Smooth muscle cell (in vitro differentiated cells): ENCODE data around the gene HSPB7. TPM values are rescaled to one million over a fixed set of nuclear protein-coding genes. Genes with fewer than 3 reads are reported as not detected.

Source experiments
- DNase-seq: peaks from one replicate; lab custom pipeline; 2025; ENCODE audit not compliant: unreplicated experiment; lab: John Stamatoyannopoulos, UW
- H2AFZ ChIP-seq: fragments of 200-600 bp; sonication (generic); 2 replicates; pipeline ENCODE4 v1.6.0; 2016; ENCODE audit warnings: antibody characterized with exemption, low read depth, mild to moderate bottlenecking
- H3F3A ChIP-seq: fragments of 200-600 bp; sonication (generic); 2 replicates; pipeline ENCODE4 v1.6.0; 2017; ENCODE audit warnings: antibody characterized with exemption, low read depth
- H3K27ac ChIP-seq: fragments of 200-600 bp; sonication (generic); 2 replicates; pipeline ENCODE4 v1.5.1; 2016; ENCODE audit warnings: low read depth, mild to moderate bottlenecking
- H3K27me3 ChIP-seq: fragments of 200-600 bp; sonication (generic); 2 replicates; pipeline ENCODE4 v1.6.1; 2016; ENCODE audit warnings: low read depth, mild to moderate bottlenecking
- H3K36me3 ChIP-seq: fragments of 200-600 bp; sonication (generic); 2 replicates; pipeline ENCODE4 v1.5.1; 2016; ENCODE audit warnings: low read depth
- H3K4me1 ChIP-seq: fragments of 200-600 bp; sonication (generic); 2 replicates; pipeline ENCODE4 v1.5.1; 2016; ENCODE audit warnings: low read depth
- H3K4me2 ChIP-seq: fragments of 200-600 bp; sonication (generic); 2 replicates; pipeline ENCODE4 v1.6.0; 2016; ENCODE audit warnings: mild to moderate bottlenecking
- H3K4me3 ChIP-seq: fragments of 200-600 bp; sonication (generic); 2 replicates; pipeline ENCODE4 v1.5.1; 2016; ENCODE audit warnings: mild to moderate bottlenecking
- H3K79me2 ChIP-seq: fragments of 200-600 bp; sonication (generic); 2 replicates; pipeline ENCODE4 v1.6.0; 2016; ENCODE audit warnings: low read depth, mild to moderate bottlenecking
- H3K9ac ChIP-seq: fragments of 200-600 bp; sonication (generic); 2 replicates; pipeline ENCODE4 v1.6.0; 2016; ENCODE audit warnings: low read depth
- H3K9me3 ChIP-seq: fragments of 200-600 bp; sonication (generic); replicated peaks from 2 replicates; pipeline ENCODE4 v1.5.1; 2016; ENCODE audit warnings: low read depth
- H4K20me1 ChIP-seq: fragments of 200-600 bp; sonication (generic); 2 replicates; pipeline ENCODE4 v1.6.0; 2016; ENCODE audit warnings: low read depth
- CTCF ChIP-seq: fragments of 200-600 bp; sonication (generic); IDR thresholded peaks from 2 replicates; pipeline ENCODE4 v1.5.1; 2017; ENCODE audit warnings: borderline replicate concordance, mild to moderate bottlenecking, antibody characterized with exemption; ENCODE audit not compliant: insufficient read depth, poor library complexity, severe bottlenecking
- WGBS: methylation state at CpG from one replicate; pipeline ENCODE4 v1.1.7; 2016; ENCODE audit warnings: low lambda C conversion rate; 5-methylcytosine and 5-hydroxymethylcytosine counted together
- polyA plus RNA-seq: library from polyadenylated mRNA; unstranded; fragments of >200 nt; fragmentation: Nextera tagmentation; extraction: Ambion mirVana; gene quantifications from 2 replicates; pipeline ENCODE4 v1.2.1, GENCODE V29; 2016
- total RNA-seq: library from RNA; depleted of rRNA; stranded (reverse); fragments of >200 nt; gene quantifications from 2 replicates; pipeline ENCODE4 v1.2.3, GENCODE V29; 2014

Gene HSPB7
- total and polyA plus RNA-seq, 2 experiments from 2014 or later: 23.0 to 80.5 TPM

- H3F3A ChIP-seq: peaks cover 23% of the 10 kb centered on the region
- peaks cover 5% of the 10 kb centered on the region for H3K4me1 ChIP-seq
- H3K27me3 ChIP-seq: no peaks in the 10 kb centered on the region
- no peak for TF ChIP-seq CTCF
- H2AFZ ChIP-seq: no peak overlapping the region
- H3K4me2 ChIP-seq: no peak overlapping the region
- peaks cover 72% of the 10 kb centered on the region for H3K79me2 ChIP-seq
- H3K27ac ChIP-seq: no peak overlapping the region
- no peak for DNase-seq
- no peaks in the 10 kb centered on the region for H3K9me3 ChIP-seq
- H3K36me3 ChIP-seq: peaks cover 3% of the 10 kb centered on the region
- H3K4me3 ChIP-seq: no peak overlapping the region
- H3K9ac ChIP-seq: no peak overlapping the region
- peaks cover 69% of the 10 kb centered on the region for H4K20me1 ChIP-seq
- WGBS: 99% methylated on average over 5 of the region's 5 CpGs
These were observed 49.7 kb downstream of the HSPB7 start for GRCh38 chr1:15968172-15968571.

- H2AFZ ChIP-seq: no peak overlapping the region
- DNase-seq: no peak
- peaks cover 23% of the 10 kb centered on the region for H3F3A ChIP-seq
- H3K27ac ChIP-seq: peak overlapping the region; percentile 28
- H3K4me1 ChIP-seq: peaks cover 5% of the 10 kb centered on the region
- no peak for TF ChIP-seq CTCF
- no peak overlapping the region for H3K4me2 ChIP-seq
- 96% methylated on average over 6 of the region's 6 CpGs for WGBS
- H3K27me3 ChIP-seq: no peaks in the 10 kb centered on the region
- H3K36me3 ChIP-seq: peaks cover 3% of the 10 kb centered on the region
- no peak overlapping the region for H3K4me3 ChIP-seq
- H3K79me2 ChIP-seq: peaks cover 80% of the 10 kb centered on the region
- no peak overlapping the region for H3K9ac ChIP-seq
- H3K9me3 ChIP-seq: no peaks in the 10 kb centered on the region
- H4K20me1 ChIP-seq: peaks cover 77% of the 10 kb centered on the region
These were observed 50.9 kb downstream of the HSPB7 start for GRCh38 chr1:15966956-15967344.

GRCh38 chr1:15966081-15966955, 51.5 kb downstream of the HSPB7 start:
- peak overlapping the region; percentile 82 for H3K27ac ChIP-seq
- H3K36me3 ChIP-seq: peaks cover 3% of the 10 kb centered on the region
- no peaks in the 10 kb centered on the region for H3K9me3 ChIP-seq
- peak; percentile 8 for DNase-seq
- H3K27me3 ChIP-seq: no peaks in the 10 kb centered on the region
- no peak for TF ChIP-seq CTCF
- peaks cover 81% of the 10 kb centered on the region for H4K20me1 ChIP-seq
- no peak overlapping the region for H2AFZ ChIP-seq
- H3K4me3 ChIP-seq: no peak overlapping the region
- H3K79me2 ChIP-seq: peaks cover 80% of the 10 kb centered on the region
- H3K4me1 ChIP-seq: peaks cover 10% of the 10 kb centered on the region
- H3F3A ChIP-seq: peaks cover 23% of the 10 kb centered on the region
- WGBS: 68% methylated on average over 18 of the region's 18 CpGs
- H3K4me2 ChIP-seq: peak overlapping the region; percentile 49
- H3K9ac ChIP-seq: peak overlapping the region; percentile 10
